K562 (cell line): ENCODE data around the gene FAM171A1. TPM values are rescaled to one million over a fixed set of nuclear protein-coding genes. Genes with fewer than 3 reads are reported as not detected.

Source experiments
- ATAC-seq: fragments of 200-7000 bp; cut with Tn5 transposase; 3 replicates; pipeline ENCODE4 v1.9.1; 2020; ENCODE audit warnings: moderate library complexity
- BruUV-seq: library from RNA; stranded (reverse); fragments of 400-500 nt; replicated peaks from 2 replicates; lab custom pipeline; 2021; lab: Mats Ljungman, UMichigan
- CTCF ChIA-PET: fragments of 300-600 bp; formaldehyde crosslinking; extraction: SDS; loops from one replicate; lab custom pipeline; 2021; ENCODE audit warnings: low intra/inter-chr PET ratio; lab: Yijun Ruan, JAX
- POLR2A ChIA-PET: fragments of 300-600, 350-650 bp; sonication (Branson Sonifier 250); formaldehyde crosslinking; extraction: SDS; loops from one replicate; lab custom pipeline; 2021; ENCODE audit warnings: antibody characterized with exemption, inconsistent platforms; lab: Yijun Ruan, JAX
- DNase-seq, 4 experiments: peaks; one replicate each; pipeline versions ENCODE4 v3.0.0 to v3.0.0-alpha.2; 2011 to 2018; ENCODE audit warnings: low spot score in 3 of 4, mixed read lengths in 3 of 4; ENCODE audit errors: extremely low read depth in 1 of 4
- FAIRE-seq: peaks from 2 replicates; lab custom pipeline; 2011; peaks lifted over from hg19 to GRCh38; lab: Jason Lieb, UNC
- H2AFZ ChIP-seq: 2 replicates; pipeline ENCODE4 v1.6.0; 2011; ENCODE audit warnings: low read depth, low read length, control low read depth, inconsistent platforms
- H3K27ac ChIP-seq: fragments of 200-600 bp; 3 replicates; pipeline ENCODE4 v1.8.0; 2011; ENCODE audit warnings: low read depth, mild to moderate bottlenecking, control low read depth, inconsistent platforms, low read length, moderate library complexity, mixed read lengths; ENCODE audit errors: extremely low read depth
- H3K27me3 ChIP-seq, 2 experiments: fragments of 300-600 bp in 1 of 2; 2 replicates in 1 of 2; 3 replicates in 1 of 2; pipeline versions ENCODE4 v1.6.0 to v1.8.0; 2011; ENCODE audit warnings: inconsistent platforms in 2 of 2, low read length in 2 of 2, mild to moderate bottlenecking in 1 of 2, mixed read lengths in 1 of 2, moderate library complexity in 1 of 2; ENCODE audit not compliant: control insufficient read depth in 2 of 2, insufficient read depth in 2 of 2
- H3K36me3 ChIP-seq: fragments of 300-600 bp; 3 replicates; pipeline ENCODE4 v1.8.0; 2011; ENCODE audit warnings: mild to moderate bottlenecking, low read length, inconsistent platforms; ENCODE audit not compliant: control insufficient read depth, insufficient read depth
- H3K4me1 ChIP-seq, 2 experiments: fragments of 200-600 bp in 1 of 2; replicated peaks in 1 of 2; 2 replicates in 1 of 2; 3 replicates in 1 of 2; pipeline versions ENCODE4 v1.5.1 to v1.8.0; 2011; ENCODE audit warnings: inconsistent platforms in 2 of 2, low read length in 2 of 2, mild to moderate bottlenecking in 1 of 2, mixed read lengths in 1 of 2, moderate library complexity in 1 of 2; ENCODE audit not compliant: control insufficient read depth in 2 of 2, insufficient read depth in 2 of 2
- H3K4me2 ChIP-seq: 2 replicates; pipeline ENCODE4 v1.6.1; 2011; ENCODE audit warnings: low read length, control low read depth, inconsistent platforms, mixed read lengths; ENCODE audit not compliant: insufficient read depth
- H3K4me3 ChIP-seq: fragments of 200-600 bp; sonication (generic), shearing (Covaris generic); 2 replicates; pipeline ENCODE4 v1.5.1; 2016; ENCODE audit warnings: control low read depth, inconsistent platforms
- H3K79me2 ChIP-seq: fragments of 200-600 bp; 3 replicates; pipeline ENCODE4 v1.8.0; 2011; ENCODE audit warnings: low read length, inconsistent platforms; ENCODE audit not compliant: control insufficient read depth, insufficient read depth
- H3K9ac ChIP-seq, 2 experiments: 2 replicates each; pipeline versions ENCODE4 v1.6.0 to v1.6.1; 2011; ENCODE audit warnings: low read depth in 2 of 2, low read length in 2 of 2, control low read depth in 1 of 2, inconsistent platforms in 1 of 2, mild to moderate bottlenecking in 1 of 2, mixed read lengths in 1 of 2; ENCODE audit not compliant: insufficient read depth in 1 of 2
- H3K9me1 ChIP-seq: one replicate; pipeline ENCODE4 v1.6.0; 2011; ENCODE audit warnings: inconsistent platforms, mild to moderate bottlenecking, low read length, moderate library complexity; ENCODE audit not compliant: control insufficient read depth, insufficient read depth
- H3K9me3 ChIP-seq: replicated peaks from 2 replicates; pipeline ENCODE4 v1.5.1; 2011; ENCODE audit warnings: low read depth, low read length, inconsistent platforms; ENCODE audit not compliant: control insufficient read depth, insufficient read depth
- H4K20me1 ChIP-seq: replicated peaks from 2 replicates; pipeline ENCODE4 v1.6.1; 2011; ENCODE audit warnings: low read length, inconsistent platforms, mixed read lengths; ENCODE audit not compliant: control insufficient read depth, insufficient read depth
- CEBPG ChIP-seq, 3 experiments: fragments of 200-800 bp in 1 of 3; sonication (Bioruptor generic) in 1 of 3; sonication (generic) in 1 of 3; formaldehyde crosslinking in 1 of 3; IDR thresholded peaks in 2 of 3; conservative IDR thresholded peaks in 1 of 3; 2 replicates each; pipeline versions ENCODE4 v1.6.1 to v1.8.0; 2016 to 2022; ENCODE audit warnings: missing compliant biosample characterization in 2 of 3, missing genetic modification characterization in 2 of 3, mild to moderate bottlenecking in 1 of 3, missing genetic modification reagents in 1 of 3
- SFPQ ChIP-seq: fragments of 200-400 bp; formaldehyde crosslinking; IDR thresholded peaks from 2 replicates; pipeline ENCODE4 v1.6.1; 2017; ENCODE audit warnings: mild to moderate bottlenecking, low read depth, low read length, moderate library complexity
- WGBS: fragments of 100-300 bp; shearing (Covaris generic); methylation state at CpG from one replicate; pipeline ENCODE4 v1.1.6; 2016; ENCODE audit warnings: low coverage, mixed read lengths; ENCODE audit not compliant: insufficient coverage; ENCODE audit errors: missing lambda C conversion rate; 5-methylcytosine and 5-hydroxymethylcytosine counted together
- in situ Hi-C: fragments of 300-500 bp; cut with MboI; formaldehyde crosslinking; loops from 4 replicates; pipeline ENCODE4 v1.15.0; 2018; ENCODE audit warnings: inconsistent platforms, mixed read lengths
- intact Hi-C: fragments of 100-400 bp; cut with micrococcal nuclease; formaldehyde crosslinking; loops from 2 replicates; pipeline ENCODE4 v1.14.2; 2022
- polyA plus RNA-seq, 8 experiments: library from polyadenylated mRNA; depleted of rRNA in 4 of 8; stranded (reverse) in 5 of 8; unstranded in 3 of 8; fragments of >200 nt; fragmentation: Nextera tagmentation in 2 of 8; fragmentation: Illumina TruSeq in 1 of 8; extraction: Ambion mirVana in 2 of 8; extraction: Trizol in 1 of 8; gene quantifications; 2 replicates each; pipeline versions ENCODE4 v1.2.1 to v1.2.3, GENCODE V29; 2011 to 2014; ENCODE audit warnings: inconsistent platforms in 1 of 8, missing spikeins in 1 of 8
- total RNA-seq, 7 experiments: library from RNA; depleted of rRNA in 6 of 7; stranded (reverse); fragments of >200 nt in 6 of 7; fragmentation: Illumina TruSeq in 2 of 7; extraction: Trizol in 2 of 7; gene quantifications; 2 replicates each; pipeline versions ENCODE4 v1.2.1 to v1.2.3, GENCODE V29; 2011 to 2021; ENCODE audit warnings: low replicate concordance in 1 of 7

The FAM171A1 gene
- total and polyA plus RNA-seq, 9 of the 15 experiments (the other 6 are each of a cell fraction or from before 2014, with no cell fraction given) = 0.51 to 8.2 (median 4.8) TPM

DNA sequence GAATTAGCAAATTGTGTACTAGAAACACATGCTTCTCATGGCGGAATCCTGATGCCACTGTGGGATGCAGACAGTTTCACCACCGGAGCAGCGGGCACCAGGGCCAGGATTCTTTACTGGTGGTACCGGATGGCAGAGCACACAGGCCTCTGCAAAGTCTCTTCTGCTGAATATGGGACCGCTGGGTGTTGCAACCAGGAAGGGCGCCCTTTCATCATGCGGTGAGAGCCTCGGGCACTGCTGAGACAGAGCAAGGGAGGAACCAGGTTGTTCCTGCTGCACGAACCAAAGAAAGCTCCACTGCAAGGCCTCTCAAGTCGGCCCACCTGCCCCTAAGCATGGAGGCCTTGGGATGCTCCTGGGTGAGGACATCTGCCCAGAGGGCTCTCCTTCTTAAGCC is 145.6 kb downstream of the FAM171A1 start:
- H3K9me1 ChIP-seq = no peaks in the 10 kb centered on the region
- 26% methylated on average over 10 of the region's 10 CpGs for WGBS
- no peak overlapping the region for H2AFZ ChIP-seq
- in situ Hi-C loops = no loop called here
- no peak overlapping the region for H3K4me3 ChIP-seq
- POLR2A ChIA-PET = no interaction called here
- H3K36me3 ChIP-seq = no peaks in the 10 kb centered on the region
- no peak overlapping the region for H3K4me2 ChIP-seq
- H3K79me2 ChIP-seq = no peaks in the 10 kb centered on the region
- no TSS peak for BruUV-seq
- no peaks in the 10 kb centered on the region; a peak in 1 of 5 replicates for H3K4me1 ChIP-seq
- TF ChIP-seq CEBPG (CRISPR knock-in tag; IDR thresholded peaks at IDR 0.05) (peak; percentile 40; the same call in 1 of the 2 replicates), CEBPG (tag; conservative IDR thresholded peaks at IDR 0.05 in 1 of 2, IDR thresholded peaks at IDR 0.05 in 1 of 2) (no peak), SFPQ (no peak)
- TF ChIP-seq, all 486 proteins: peak for 1
- H4K20me1 ChIP-seq = no peaks in the 10 kb centered on the region
- H3K9me3 ChIP-seq = no peaks in the 10 kb centered on the region
- H3K9ac ChIP-seq = no peak overlapping the region
- intact Hi-C loops = no loop called here
- FAIRE-seq (no peak), DNase-seq (no peak), ATAC-seq (peak; percentile 38; the same call in 2 of the 3 replicates)
- peaks cover 0 to 19% of the 10 kb centered on the region in 2 experiments; a peak in 3 of 5 replicates for H3K27me3 ChIP-seq
- no peak overlapping the region for H3K27ac ChIP-seq
- CTCF ChIA-PET = no interaction called here
